ENCODE results near the gene HDLBP.

GRCh38 chr2:241282555-241282954 lies 32.9 kb downstream of the HDLBP start:
- TF ChIP-seq EP300 (IDR thresholded peaks at IDR 0.05) = no peak
- no peak for TF ChIP-seq POLR2AphosphoS5 (IDR thresholded peaks at IDR 0.05)
- TF ChIP-seq POLR2A (IDR thresholded peaks at IDR 0.05) = no peak

Data from upper lobe of left lung (tissue), 4 donors.